GM18868 (cell line): ENCODE measurements around the gene TBC1D2B.
A peak's percentile ranks its signal among the peaks of the same experiment; 100 is the strongest.
"Not testable (repeated sequence)": the region's sequence is repeated elsewhere in the genome, so short reads cannot be mapped to it uniquely, and the experiment has no call there.

Source experiments
- ATAC-seq: cut with Tn5 transposase; IDR thresholded peaks from one replicate; pipeline ENCODE4 v1.9.1; 2021; ENCODE audit warnings: mild to moderate bottlenecking, moderate library complexity; ENCODE audit not compliant: unreplicated experiment

The TBC1D2B gene

DNA sequence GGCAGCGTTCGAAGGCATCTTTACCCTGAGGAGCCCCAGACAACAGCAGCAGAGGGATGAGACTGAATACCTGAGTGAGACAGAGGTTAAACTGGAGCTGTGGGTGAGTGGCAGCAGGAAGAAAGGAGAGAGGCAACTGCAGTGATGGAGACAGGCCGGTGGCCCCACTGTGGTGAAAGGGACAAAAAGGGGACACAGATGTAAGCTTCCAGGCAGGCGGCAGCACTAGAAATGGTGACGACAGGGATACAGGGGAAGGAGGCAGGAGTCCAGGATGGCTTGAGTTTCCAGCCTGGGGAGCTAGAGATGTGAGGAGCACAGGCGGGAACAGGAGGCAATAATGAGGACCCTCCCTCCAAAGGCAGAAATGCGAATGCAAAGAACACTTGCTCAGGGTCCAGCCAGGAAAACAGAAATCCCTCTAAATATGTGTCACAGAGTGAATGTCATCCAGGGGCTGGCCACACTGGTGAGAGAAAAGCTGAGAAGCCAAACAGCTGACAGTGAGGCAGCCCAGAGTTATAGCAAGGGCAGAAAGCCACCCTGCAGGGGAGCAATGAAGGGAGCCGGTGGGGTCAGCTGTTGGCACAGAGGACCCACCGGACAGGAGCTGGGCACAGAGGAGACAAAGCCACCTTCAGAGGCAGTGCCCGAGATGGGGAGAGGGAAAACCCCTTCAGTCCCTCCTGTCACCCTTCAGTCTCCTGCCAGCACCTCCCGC is 70.1 kb downstream of the TBC1D2B start:
- no peak for ATAC-seq

- ATAC-seq = no peak
Observed at GRCh38 chr15:78006567-78007205, 70.8 kb downstream of the TBC1D2B start.

- ATAC-seq = no peak
Observed at GRCh38 chr15:78004919-78005634, 72.4 kb downstream of the TBC1D2B start.

DNA sequence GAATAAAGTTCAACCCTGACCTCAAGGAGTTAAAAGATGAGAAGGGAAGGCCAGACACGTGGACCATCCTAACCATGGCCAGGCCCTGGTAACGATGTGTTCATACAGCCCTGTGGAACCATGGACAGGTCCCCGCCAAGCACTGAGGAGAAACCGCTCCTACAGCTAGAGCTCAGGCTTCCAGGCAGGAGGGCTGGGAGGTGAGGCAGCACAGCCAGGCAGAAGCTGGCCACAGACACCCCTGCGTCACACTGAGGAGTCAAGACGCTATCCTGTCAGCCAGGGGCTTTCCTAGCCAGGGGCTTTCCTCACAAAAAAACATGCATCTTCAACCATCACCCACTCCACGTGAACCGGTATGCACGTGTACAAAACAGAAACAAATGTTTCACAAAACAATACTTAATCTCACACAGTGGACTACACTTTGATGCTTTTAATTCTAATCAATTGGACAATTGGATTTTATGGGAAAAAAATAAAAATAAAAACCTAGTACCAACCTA is 73.2 kb downstream of the TBC1D2B start:
- ATAC-seq = peak; percentile 71

GRCh38 chr15:78003539-78004008 is 73.9 kb downstream of the TBC1D2B start:
- no peak for ATAC-seq

- ATAC-seq = no peak
Observed at GRCh38 chr15:78002996-78003395, 74.5 kb downstream of the TBC1D2B start.

- ATAC-seq = no peak
Observed at GRCh38 chr15:78001656-78002055, 75.9 kb downstream of the TBC1D2B start.

GRCh38 chr15:78000927-78001249 is 76.6 kb downstream of the TBC1D2B start:
- ATAC-seq = no peak

DNA sequence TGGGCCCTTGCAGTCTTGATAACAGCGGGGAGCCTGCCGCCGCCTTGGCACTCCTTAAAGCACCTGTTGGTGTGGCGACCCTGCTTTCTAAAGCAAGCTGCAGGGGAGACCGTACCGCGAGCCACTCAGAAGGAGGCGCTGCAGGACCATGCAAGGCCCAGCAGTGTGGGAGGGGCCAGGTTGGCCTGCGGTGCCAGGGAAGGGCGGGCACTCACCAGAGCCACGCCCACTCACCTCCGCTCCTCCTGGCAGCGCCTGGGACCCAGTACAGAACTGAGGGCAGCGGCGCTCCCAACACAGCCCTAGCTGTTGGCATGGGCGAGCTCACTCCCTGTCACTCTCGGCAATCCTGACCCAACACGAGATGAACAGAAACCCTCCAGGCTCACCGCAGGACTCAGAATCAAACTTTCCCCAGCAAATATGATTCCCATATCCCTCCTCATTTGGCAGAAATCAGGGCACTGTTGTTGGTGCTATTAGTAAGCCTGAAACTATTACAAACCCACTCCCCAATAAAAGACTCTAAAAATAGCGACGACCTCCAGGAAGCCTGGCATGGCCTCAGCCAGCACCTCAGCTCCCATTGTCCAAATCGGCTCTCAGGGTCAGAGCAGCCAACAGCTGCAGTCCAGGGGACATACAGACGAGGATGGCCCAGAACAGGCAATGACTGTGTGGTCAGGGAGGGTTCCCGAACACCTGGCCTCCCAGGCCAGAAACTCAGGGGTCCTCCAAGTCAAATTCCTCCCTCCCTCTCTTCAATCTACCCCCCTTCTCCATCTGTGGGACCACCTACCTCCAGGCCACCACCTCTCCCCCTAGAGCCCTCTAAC is 77.2 kb downstream of the TBC1D2B start:
- peak; percentile 57 for ATAC-seq

- no peak for ATAC-seq
Observed at GRCh38 chr15:77999486-77999885, 78.0 kb downstream of the TBC1D2B start.

GRCh38 chr15:77998592-77998991 is 78.9 kb downstream of the TBC1D2B start:
- ATAC-seq = no peak

DNA sequence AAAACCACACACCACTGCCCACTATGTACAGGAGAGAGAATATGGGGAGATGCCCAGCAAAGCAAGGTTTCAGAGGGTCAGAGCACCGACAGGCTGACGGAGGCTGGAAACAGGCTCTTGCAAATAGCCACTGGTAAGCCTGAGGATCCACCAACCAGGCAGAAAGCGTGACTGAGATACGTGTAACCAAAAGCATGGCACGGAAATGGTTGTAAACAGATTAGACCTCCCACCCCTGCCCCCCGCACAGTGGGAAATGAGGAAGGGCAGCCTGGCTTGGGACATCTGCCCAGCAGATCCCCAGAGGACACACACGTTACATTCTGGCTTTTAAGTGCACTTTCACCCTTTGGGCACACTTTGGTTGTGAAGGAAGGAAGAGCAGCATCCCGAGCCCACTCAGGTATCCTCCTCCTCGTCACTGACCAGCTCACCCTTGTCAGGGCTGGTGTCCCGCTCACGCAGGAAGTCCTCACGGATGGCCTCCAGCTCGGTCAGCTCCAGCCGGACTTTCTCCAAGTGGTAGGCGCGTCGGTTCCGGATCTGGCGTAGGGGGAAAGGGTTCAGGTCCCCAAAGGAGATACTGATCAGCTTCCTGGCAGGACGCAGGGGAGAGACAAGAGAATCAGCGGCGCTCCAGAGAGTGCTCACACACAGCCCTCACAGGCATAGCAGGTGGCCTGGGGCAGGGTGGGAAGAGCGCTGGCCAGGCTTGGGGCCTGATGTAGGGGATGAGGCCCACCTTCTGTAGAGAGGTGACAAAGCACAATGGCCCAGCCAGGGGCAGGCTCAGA is 79.6 kb downstream of the TBC1D2B start:
- not testable (repeated sequence) for ATAC-seq

GRCh38 chr15:77997221-77997620 is 80.3 kb downstream of the TBC1D2B start:
- not testable (repeated sequence) for ATAC-seq

GRCh38 chr15:77996713-77997171 is 80.8 kb downstream of the TBC1D2B start:
- ATAC-seq = not testable (repeated sequence)

GRCh38 chr15:77996226-77996625 is 81.3 kb downstream of the TBC1D2B start:
- not testable (repeated sequence) for ATAC-seq

DNA sequence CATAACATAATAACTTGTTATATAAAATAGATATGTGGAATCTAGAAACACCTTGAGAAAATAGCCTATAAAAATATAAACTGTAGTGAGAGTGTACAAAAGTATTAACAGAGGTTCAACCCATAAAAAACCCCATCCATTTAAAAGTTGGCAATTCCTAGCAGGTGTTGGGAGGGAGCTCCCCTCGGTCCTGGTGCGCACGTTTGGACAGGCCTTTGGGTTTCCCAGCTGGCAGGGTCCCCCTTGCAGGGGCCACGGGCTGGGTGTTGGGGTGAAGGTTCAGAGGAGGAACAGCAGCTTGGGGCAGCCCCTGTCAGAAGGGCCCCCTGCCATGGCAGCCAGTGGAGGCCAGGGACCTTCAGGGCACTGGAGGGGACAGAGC is 82.0 kb downstream of the TBC1D2B start:
- not testable (repeated sequence) for ATAC-seq

DNA sequence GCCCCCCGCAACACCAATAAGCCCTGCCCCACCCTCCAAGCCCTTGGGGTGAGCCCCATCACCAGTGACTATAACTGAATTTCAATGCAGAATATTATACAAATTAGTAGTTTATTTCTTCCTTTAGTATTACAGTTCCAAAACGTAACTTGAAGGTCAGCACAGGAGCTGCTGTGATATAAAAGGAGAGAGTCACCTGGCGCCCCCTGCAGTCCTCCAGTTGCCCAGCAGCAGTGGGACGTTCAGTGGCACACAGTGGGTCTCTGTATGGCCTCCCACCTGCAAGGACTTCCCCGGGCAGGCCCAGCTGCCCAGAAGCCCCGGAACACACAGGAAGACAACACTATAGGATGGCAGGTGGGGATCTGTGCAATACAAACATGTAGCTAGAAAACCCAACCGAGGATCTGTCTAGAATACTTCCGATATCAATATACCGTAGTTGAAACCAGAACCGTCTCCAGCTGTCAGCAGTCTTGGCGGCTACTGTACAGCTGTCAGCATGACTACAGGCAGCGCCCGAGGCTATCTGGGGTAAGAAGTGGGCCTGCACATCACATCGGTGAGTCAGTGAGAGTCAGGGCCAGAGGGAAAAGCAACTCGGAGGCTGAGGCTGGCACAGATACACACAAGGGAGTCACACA is 82.5 kb downstream of the TBC1D2B start:
- ATAC-seq = not testable (repeated sequence)

DNA sequence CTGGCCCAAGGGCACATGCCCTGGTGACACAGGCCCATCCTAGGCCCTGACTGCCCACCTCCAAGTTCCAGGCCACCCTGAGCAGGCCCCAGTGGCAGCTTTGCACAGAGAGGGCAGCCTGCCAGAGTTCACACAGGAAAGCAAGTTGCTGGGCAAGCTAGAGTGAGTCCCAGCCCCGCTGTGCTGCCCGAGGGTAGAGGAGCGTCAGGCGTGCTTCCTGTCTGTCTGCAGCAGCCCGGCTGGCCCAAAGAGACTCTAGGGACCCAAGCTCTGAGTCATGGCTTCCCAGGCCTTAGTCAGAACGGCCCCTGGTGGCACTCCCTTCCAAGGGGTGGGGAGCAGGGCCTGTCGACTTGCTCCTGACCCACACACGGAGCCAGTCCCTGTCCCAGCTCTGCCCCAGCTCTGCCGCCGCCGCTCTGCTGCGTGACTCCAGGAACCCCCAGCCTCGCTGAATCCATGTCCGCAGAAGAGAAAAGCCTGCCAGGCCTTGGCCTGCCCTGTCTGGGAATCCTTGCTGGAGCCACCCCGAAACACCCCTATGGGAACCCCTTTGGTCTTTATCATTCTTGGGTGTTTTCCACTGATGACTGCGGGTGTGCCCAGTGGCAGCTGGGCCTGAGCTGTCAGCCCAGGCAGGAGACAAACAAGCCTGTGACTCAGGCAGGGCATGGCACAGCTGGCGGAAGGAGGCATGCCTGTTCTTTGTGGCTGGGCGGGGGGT is 83.4 kb downstream of the TBC1D2B start:
- peak; percentile 88 for ATAC-seq
